WI38 (cell line): ENCODE measurements around the gene P2RX3.

Source experiments
- H3K4me3 ChIP-seq: 2 replicates; pipeline ENCODE4 v1.5.1; 2011; ENCODE audit warnings: low read depth, mild to moderate bottlenecking, control low read depth, low read length
- CTCF ChIP-seq: IDR thresholded peaks from 2 replicates; pipeline ENCODE4 v1.5.1; 2012; ENCODE audit warnings: low read depth, mild to moderate bottlenecking, control low read depth, low read length

The P2RX3 gene

GRCh38 chr11:57391111-57391510 lies 53.0 kb downstream of the P2RX3 start:
- no peak for TF ChIP-seq CTCF
- no peak overlapping the region for H3K4me3 ChIP-seq

DNA sequence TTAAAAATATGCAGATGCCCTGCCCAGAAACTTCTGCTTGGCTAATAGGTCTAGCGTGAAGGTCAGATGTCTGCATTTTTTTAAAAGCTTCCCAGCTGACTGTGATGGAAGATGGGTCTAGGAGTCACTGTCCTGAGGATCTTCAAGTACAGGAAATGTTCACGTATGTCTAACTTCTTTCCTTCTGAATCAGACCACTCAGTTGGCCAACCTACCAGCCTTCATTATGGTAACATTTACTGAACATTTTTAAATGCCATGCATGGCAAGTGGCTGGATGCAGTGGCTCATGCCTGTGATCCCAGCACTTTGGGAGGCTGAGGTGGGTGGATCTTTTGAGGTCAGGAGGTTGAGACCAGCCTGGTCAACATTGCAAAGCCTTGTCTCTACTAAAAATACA lies 53.4 kb downstream of the P2RX3 start:
- no peak overlapping the region for H3K4me3 ChIP-seq
- no peak for TF ChIP-seq CTCF

GRCh38 chr11:57392066-57392762 lies 54.1 kb downstream of the P2RX3 start:
- H3K4me3 ChIP-seq: no peak overlapping the region
- TF ChIP-seq CTCF: no peak

GRCh38 chr11:57392763-57393105 lies 54.6 kb downstream of the P2RX3 start:
- TF ChIP-seq CTCF: no peak
- H3K4me3 ChIP-seq: no peak overlapping the region

- no peak for TF ChIP-seq CTCF
- H3K4me3 ChIP-seq: no peak overlapping the region
Observed at GRCh38 chr11:57394203-57394965, 56.2 kb downstream of the P2RX3 start.

DNA sequence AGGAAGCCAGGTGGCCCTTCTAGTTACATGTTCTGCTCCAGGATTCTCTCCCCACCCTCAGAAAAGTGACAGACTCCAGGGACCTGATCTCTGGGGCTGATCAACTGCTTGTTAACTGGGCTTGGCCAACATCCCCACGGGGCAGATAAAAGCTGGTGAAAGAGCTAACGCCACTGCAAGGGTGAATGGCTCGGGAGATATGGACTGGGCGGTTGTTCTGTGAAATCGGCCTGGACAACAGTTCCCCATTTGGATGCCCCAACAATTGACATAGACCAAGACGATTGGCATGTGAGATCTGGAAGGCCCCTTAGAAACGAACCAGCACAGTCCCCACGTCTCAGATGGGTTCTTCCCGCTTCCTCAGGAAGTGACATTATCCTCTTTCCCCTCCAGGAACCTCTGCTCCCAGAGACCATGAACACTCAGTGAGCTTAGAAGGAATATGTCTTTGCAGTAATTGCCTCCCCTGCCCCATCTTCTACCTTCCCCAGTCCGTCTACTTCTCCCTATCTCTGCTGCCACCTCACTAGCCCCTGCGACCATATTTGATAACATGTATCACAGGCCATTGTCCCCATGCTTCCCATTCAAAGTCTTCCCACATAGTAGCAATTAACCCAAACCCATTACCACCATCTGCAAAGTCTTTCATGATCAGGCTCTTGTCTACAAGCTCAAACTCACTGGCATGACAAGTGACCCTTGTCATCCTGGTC lies 57.9 kb downstream of the P2RX3 start:
- no peak for TF ChIP-seq CTCF
- no peak overlapping the region for H3K4me3 ChIP-seq

- H3K4me3 ChIP-seq: no peak overlapping the region
- TF ChIP-seq CTCF: no peak
Observed at GRCh38 chr11:57396744-57397143, 58.6 kb downstream of the P2RX3 start.
